ENCODE data around the gene BTN3A1.
"Not testable (repeated sequence)": the region's sequence is repeated elsewhere in the genome, so short reads cannot be mapped to it uniquely, and the experiment has no call there.

BTN3A1 gene

GRCh38 chr6:26355366-26355765 lies 46.7 kb upstream of the BTN3A1 start:
- TF ChIP-seq CSRNP3 (CRISPR knock-in tag; IDR thresholded peaks at IDR 0.05) (no peak), PATZ1 (CRISPR knock-in tag; IDR thresholded peaks at IDR 0.05; ENCODE audit: borderline replicate concordance) (no peak), ARNTL (CRISPR knock-in tag; IDR thresholded peaks at IDR 0.05; ENCODE audit: borderline replicate concordance, low read depth) (no peak), ZC3H10 (CRISPR knock-in tag; IDR thresholded peaks at IDR 0.05) (no peak), TCF4 (CRISPR knock-in tag; IDR thresholded peaks at IDR 0.05; ENCODE audit: borderline replicate concordance) (no peak), ZFP3 (CRISPR knock-in tag; IDR thresholded peaks at IDR 0.05) (no peak), PPARA (CRISPR knock-in tag; IDR thresholded peaks at IDR 0.05; ENCODE audit: borderline replicate concordance) (no peak), ISL1 (CRISPR knock-in tag; IDR thresholded peaks at IDR 0.05) (no peak)
- TF ChIP-seq, protein P1, sequence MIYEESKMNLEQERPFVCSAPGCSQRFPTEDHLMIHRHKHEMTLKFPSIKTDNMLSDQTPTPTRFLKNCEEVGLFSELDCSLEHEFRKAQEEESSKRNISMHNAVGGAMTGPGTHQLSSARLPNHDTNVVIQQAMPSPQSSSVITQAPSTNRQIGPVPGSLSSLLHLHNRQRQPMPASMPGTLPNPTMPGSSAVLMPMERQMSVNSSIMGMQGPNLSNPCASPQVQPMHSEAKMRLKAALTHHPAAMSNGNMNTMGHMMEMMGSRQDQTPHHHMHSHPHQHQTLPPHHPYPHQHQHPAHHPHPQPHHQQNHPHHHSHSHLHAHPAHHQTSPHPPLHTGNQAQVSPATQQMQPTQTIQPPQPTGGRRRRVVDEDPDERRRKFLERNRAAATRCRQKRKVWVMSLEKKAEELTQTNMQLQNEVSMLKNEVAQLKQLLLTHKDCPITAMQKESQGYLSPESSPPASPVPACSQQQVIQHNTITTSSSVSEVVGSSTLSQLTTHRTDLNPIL (CRISPR knock-in tag; IDR thresholded peaks at IDR 0.05; ENCODE audit: low read depth) = no peak
- TF ChIP-seq, protein P2, sequence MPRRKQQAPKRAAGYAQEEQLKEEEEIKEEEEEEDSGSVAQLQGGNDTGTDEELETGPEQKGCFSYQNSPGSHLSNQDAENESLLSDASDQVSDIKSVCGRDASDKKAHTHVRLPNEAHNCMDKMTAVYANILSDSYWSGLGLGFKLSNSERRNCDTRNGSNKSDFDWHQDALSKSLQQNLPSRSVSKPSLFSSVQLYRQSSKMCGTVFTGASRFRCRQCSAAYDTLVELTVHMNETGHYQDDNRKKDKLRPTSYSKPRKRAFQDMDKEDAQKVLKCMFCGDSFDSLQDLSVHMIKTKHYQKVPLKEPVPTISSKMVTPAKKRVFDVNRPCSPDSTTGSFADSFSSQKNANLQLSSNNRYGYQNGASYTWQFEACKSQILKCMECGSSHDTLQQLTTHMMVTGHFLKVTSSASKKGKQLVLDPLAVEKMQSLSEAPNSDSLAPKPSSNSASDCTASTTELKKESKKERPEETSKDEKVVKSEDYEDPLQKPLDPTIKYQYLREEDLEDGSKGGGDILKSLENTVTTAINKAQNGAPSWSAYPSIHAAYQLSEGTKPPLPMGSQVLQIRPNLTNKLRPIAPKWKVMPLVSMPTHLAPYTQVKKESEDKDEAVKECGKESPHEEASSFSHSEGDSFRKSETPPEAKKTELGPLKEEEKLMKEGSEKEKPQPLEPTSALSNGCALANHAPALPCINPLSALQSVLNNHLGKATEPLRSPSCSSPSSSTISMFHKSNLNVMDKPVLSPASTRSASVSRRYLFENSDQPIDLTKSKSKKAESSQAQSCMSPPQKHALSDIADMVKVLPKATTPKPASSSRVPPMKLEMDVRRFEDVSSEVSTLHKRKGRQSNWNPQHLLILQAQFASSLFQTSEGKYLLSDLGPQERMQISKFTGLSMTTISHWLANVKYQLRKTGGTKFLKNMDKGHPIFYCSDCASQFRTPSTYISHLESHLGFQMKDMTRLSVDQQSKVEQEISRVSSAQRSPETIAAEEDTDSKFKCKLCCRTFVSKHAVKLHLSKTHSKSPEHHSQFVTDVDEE (CRISPR knock-in tag; IDR thresholded peaks at IDR 0.05) = no peak
- ATAC-seq = no peak

DNA sequence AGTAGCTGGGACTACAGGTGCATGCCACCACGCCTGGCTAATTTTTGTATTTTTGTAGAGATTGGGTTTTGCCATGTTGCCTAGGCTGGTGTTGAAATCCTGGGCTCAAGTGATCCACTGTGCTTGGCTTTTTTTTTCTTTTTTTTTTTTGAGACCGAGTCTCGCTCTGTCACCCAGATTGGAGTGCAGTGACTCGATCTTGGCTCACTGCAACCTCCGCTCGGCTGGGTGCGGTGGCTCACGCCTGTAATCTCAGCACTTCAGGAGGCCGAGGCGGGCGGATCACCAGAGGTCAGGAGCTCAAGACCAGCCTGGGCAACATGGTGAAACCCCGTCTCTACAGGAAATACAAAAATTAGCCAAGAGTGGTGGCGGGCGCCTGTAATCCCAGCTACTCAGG lies 44.5 kb upstream of the BTN3A1 start:
- not testable (repeated sequence) for ATAC-seq

- ATAC-seq = no peak
- TF ChIP-seq POU6F1 (CRISPR knock-in tag; IDR thresholded peaks at IDR 0.05; ENCODE audit: borderline replicate concordance, low read depth) = no peak
- TF ChIP-seq ZNF565 (CRISPR knock-in tag; conservative IDR thresholded peaks at IDR 0.05; ENCODE audit: low read depth) = no peak
- TF ChIP-seq ZNF70 (CRISPR knock-in tag; IDR thresholded peaks at IDR 0.05) = no peak
- TF ChIP-seq, protein P2 (CRISPR knock-in tag; IDR thresholded peaks at IDR 0.05) = no peak
- no peak for TF ChIP-seq PPARA (CRISPR knock-in tag; IDR thresholded peaks at IDR 0.05; ENCODE audit: borderline replicate concordance)
- no peak for TF ChIP-seq GLIS3 (CRISPR knock-in tag; IDR thresholded peaks at IDR 0.05)
- no peak for TF ChIP-seq RARB (CRISPR knock-in tag; IDR thresholded peaks at IDR 0.05)
- no peak for TF ChIP-seq ARNTL (CRISPR knock-in tag; IDR thresholded peaks at IDR 0.05; ENCODE audit: borderline replicate concordance, low read depth)
- no peak for TF ChIP-seq ZFP30 (CRISPR knock-in tag; IDR thresholded peaks at IDR 0.05)
- no peak for TF ChIP-seq BACH2 (CRISPR knock-in tag; IDR thresholded peaks at IDR 0.05; ENCODE audit: borderline replicate concordance)
- no peak for TF ChIP-seq OSR1 (CRISPR knock-in tag; IDR thresholded peaks at IDR 0.05)
- no peak for TF ChIP-seq ZNF8 (CRISPR knock-in tag; IDR thresholded peaks at IDR 0.05)
- no peak for TF ChIP-seq ZFP3 (CRISPR knock-in tag; IDR thresholded peaks at IDR 0.05)
- no peak for TF ChIP-seq CSDC2 (CRISPR knock-in tag; IDR thresholded peaks at IDR 0.05)
- no peak for TF ChIP-seq ISL1 (CRISPR knock-in tag; IDR thresholded peaks at IDR 0.05)
- TF ChIP-seq TOX (CRISPR knock-in tag; IDR thresholded peaks at IDR 0.05; ENCODE audit: borderline replicate concordance) = no peak
- TF ChIP-seq, protein P1 (CRISPR knock-in tag; IDR thresholded peaks at IDR 0.05; ENCODE audit: low read depth) = no peak
These were observed 43.5 kb upstream of the BTN3A1 start for GRCh38 chr6:26358511-26358981.
